ENCODE measurements around the gene SMC1B. TPM values are rescaled to one million over a fixed set of nuclear protein-coding genes. Genes with fewer than 3 reads are reported as not detected.
"Not testable (repeated sequence)": the region's sequence is repeated elsewhere in the genome, so short reads cannot be mapped to it uniquely, and the experiment has no call there.

Gene SMC1B
- polyA plus RNA-seq, 3 donors = not detected

DNA sequence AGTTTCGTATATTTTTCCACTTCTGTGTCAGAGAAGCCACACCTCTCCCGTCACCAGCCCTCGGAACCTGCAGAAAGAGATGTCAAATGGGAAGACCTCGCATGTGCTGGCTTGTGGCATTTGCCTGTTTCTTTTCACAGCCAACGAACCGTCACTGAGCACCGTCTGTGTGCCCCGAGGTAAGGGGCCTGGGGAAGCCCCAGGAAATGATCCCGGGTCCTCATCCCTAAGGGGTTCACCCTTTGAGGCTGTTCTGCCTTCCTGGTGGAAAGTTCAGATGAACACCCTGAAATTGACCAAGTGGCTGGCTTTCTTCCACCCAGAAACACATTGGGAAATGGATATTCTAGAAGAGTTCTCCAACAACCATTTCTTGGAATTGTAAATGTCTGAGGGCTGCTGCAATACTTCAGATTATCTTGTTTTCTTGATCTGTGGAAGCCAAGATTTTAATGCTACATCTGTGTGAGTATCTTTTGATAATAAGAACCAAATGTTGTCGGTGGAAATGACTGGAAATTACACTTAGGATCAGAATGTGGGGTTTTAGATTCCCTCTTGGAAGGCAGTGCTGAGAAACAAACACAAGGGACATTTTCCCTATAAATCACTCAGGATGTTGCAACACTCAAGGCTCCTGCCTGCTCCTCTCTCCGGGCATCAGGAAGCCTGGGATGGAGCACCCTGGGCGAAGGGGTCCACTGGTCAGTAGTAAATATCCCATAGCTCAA lies 37.7 kb upstream of the SMC1B start:
- Histone ChIP-seq H3K4me1 (ENCODE audit: control insufficient read depth in 1 of 2, insufficient read depth in 2 of 2, low read length in 2 of 2) (no peaks in the 10 kb centered on the region), H3K27ac (ENCODE audit: low read depth in 1 of 2, low read length in 2 of 2) (no peak overlapping the region), H3K4me2 (replicated peaks; ENCODE audit: extremely low read depth, low read length, poor library complexity, severe bottlenecking) (no peak overlapping the region), H3K27me3 (ENCODE audit: control insufficient read depth in 2 of 2, insufficient read depth in 2 of 2, low read length in 2 of 2) (no peaks in the 10 kb centered on the region), H3K4me3 (replicated peaks in 1 of 3; ENCODE audit: low read depth in 2 of 3, low read length in 3 of 3) (no peak overlapping the region), H3K9me3 (replicated peaks in 1 of 2; ENCODE audit: control insufficient read depth in 1 of 2, insufficient read depth in 1 of 2, low read length in 2 of 2) (no peaks in the 10 kb centered on the region), H3K36me3 (replicated peaks in 1 of 2; ENCODE audit: control insufficient read depth in 1 of 2, insufficient read depth in 2 of 2, low read length in 2 of 2) (no peaks in the 10 kb centered on the region), H3K9ac (ENCODE audit: insufficient read depth, low read length, poor library complexity, severe bottlenecking) (no peak overlapping the region), H4K20me1 (ENCODE audit: insufficient read depth, low read length) (no peaks in the 10 kb centered on the region), H2AFZ (ENCODE audit: insufficient read depth, low read depth, low read length, poor library complexity, severe bottlenecking) (no peak overlapping the region), H3K79me2 (ENCODE audit: insufficient read depth, low read length) (no peaks in the 10 kb centered on the region)
- Mint-ChIP-seq H3K27ac (no peak overlapping the region), H3K27me3 (ENCODE audit: low read depth in 3 of 3) (peaks cover 3 to 7% (median 7%) of the 10 kb centered on the region in 3 donors), H3K36me3 (no peaks in the 10 kb centered on the region), H3K4me3 (no peak overlapping the region), H3K9me3 (no peaks in the 10 kb centered on the region), H3K4me1 (no peaks in the 10 kb centered on the region)
- intact Hi-C loops (cut with micrococcal nuclease) = no loop called here
- whole genome bisulfite sequencing (ENCODE audit: insufficient coverage) = 88% methylated on average over 9 of the region's 12 CpGs
- TF ChIP-seq, protein P1, sequence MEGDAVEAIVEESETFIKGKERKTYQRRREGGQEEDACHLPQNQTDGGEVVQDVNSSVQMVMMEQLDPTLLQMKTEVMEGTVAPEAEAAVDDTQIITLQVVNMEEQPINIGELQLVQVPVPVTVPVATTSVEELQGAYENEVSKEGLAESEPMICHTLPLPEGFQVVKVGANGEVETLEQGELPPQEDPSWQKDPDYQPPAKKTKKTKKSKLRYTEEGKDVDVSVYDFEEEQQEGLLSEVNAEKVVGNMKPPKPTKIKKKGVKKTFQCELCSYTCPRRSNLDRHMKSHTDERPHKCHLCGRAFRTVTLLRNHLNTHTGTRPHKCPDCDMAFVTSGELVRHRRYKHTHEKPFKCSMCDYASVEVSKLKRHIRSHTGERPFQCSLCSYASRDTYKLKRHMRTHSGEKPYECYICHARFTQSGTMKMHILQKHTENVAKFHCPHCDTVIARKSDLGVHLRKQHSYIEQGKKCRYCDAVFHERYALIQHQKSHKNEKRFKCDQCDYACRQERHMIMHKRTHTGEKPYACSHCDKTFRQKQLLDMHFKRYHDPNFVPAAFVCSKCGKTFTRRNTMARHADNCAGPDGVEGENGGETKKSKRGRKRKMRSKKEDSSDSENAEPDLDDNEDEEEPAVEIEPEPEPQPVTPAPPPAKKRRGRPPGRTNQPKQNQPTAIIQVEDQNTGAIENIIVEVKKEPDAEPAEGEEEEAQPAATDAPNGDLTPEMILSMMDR (IDR thresholded peaks at IDR 0.05) = no peak
- no peak for DNase-seq

DNA sequence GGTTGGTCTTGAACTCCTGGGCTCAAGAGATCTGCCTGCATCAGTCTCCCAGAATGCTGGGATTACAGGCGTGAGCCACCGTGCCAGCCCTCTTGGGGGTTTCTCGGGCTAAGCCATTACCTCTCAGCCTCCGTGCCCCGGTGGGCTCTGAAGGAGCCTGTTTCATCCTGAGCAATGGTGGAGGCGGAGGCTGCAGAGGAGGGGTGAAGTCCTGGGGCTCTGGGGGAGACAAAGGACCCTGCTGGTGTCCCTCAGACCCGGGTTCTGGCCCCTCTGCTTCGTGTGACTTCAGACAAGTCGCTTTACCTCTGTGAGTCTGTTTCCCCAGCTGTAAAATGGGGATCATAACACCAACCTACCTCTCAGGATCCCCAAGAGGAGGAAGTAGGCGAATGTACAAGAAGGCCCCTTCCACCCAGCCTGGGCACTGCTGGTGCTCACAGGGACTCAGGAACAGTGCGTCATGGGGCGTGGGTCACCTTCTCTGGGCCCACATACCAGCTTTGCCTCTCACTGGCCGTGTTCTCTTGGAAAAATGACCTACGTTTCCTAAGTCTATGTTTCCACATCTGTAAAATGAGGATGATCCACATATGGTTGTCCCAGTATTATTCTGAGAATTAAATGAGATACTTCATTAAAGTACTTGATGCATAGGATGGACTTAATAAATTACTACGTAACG lies 36.8 kb upstream of the SMC1B start:
- no peaks in the 10 kb centered on the region for H3K79me2 ChIP-seq (ENCODE audit: insufficient read depth, low read length)
- Mint-ChIP-seq H3K4me3 (no peak overlapping the region), H3K9me3 (no peaks in the 10 kb centered on the region), H3K4me1 (no peaks in the 10 kb centered on the region), H3K36me3 (no peaks in the 10 kb centered on the region), H3K27ac (no peak overlapping the region), H3K27me3 (ENCODE audit: low read depth in 3 of 3) (peaks cover 3 to 7% (median 7%) of the 10 kb centered on the region in 3 donors)
- H3K27ac ChIP-seq (ENCODE audit: low read depth in 1 of 2, low read length in 2 of 2) = no peak overlapping the region
- H3K4me3 ChIP-seq (replicated peaks in 1 of 3; ENCODE audit: low read depth in 2 of 3, low read length in 3 of 3) = no peak overlapping the region
- H3K36me3 ChIP-seq (replicated peaks in 1 of 2; ENCODE audit: control insufficient read depth in 1 of 2, insufficient read depth in 2 of 2, low read length in 2 of 2) = no peaks in the 10 kb centered on the region
- intact Hi-C loops (cut with micrococcal nuclease) = no loop called here
- H2AFZ ChIP-seq (ENCODE audit: insufficient read depth, low read depth, low read length, poor library complexity, severe bottlenecking) = no peak overlapping the region
- DNase-seq = no peak
- TF ChIP-seq, protein P1 (IDR thresholded peaks at IDR 0.05) = no peak
- no peaks in the 10 kb centered on the region for H3K9me3 ChIP-seq (replicated peaks in 1 of 2; ENCODE audit: control insufficient read depth in 1 of 2, insufficient read depth in 1 of 2, low read length in 2 of 2)
- no peaks in the 10 kb centered on the region for H3K27me3 ChIP-seq (ENCODE audit: control insufficient read depth in 2 of 2, insufficient read depth in 2 of 2, low read length in 2 of 2)
- WGBS (ENCODE audit: insufficient coverage) = 96% methylated on average over 9 of the region's 16 CpGs
- no peaks in the 10 kb centered on the region for H3K4me1 ChIP-seq (ENCODE audit: control insufficient read depth in 1 of 2, insufficient read depth in 2 of 2, low read length in 2 of 2)
- H3K4me2 ChIP-seq (replicated peaks; ENCODE audit: extremely low read depth, low read length, poor library complexity, severe bottlenecking) = no peak overlapping the region
- H4K20me1 ChIP-seq (ENCODE audit: insufficient read depth, low read length) = no peaks in the 10 kb centered on the region
- H3K9ac ChIP-seq (ENCODE audit: insufficient read depth, low read length, poor library complexity, severe bottlenecking) = no peak overlapping the region

DNA sequence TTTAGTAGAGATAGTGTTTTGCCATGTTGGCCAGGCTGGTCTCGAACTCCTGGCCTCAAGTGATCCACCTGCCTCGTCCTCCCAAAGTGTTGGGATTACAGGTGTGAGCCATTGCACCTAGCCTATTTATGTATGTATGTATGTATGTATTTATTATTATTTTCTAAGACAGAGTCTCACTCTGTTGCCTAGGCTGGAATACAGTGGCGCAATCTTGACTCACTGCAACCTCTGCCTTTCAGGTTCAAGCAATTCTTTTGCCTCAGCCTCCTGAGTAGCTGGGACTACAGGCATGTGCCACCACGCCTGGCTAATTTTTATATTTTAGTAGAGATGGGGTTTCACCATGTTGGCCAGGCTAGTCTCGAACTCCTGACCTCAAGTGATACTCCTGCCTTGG lies 36.0 kb upstream of the SMC1B start:
- H3K36me3 Mint-ChIP-seq; H3K27ac Mint-ChIP-seq; H3K27me3 Mint-ChIP-seq (ENCODE audit: low read depth in 3 of 3): not testable (repeated sequence)

More for the DNA sequence above, 36.0 kb upstream of the SMC1B start:
- H3K9ac ChIP-seq (ENCODE audit: insufficient read depth, low read length, poor library complexity, severe bottlenecking); H4K20me1 ChIP-seq (ENCODE audit: insufficient read depth, low read length); H3K9me3 ChIP-seq (replicated peaks in 1 of 2; ENCODE audit: control insufficient read depth in 1 of 2, insufficient read depth in 1 of 2, low read length in 2 of 2); H3K36me3 ChIP-seq (replicated peaks in 1 of 2; ENCODE audit: control insufficient read depth in 1 of 2, insufficient read depth in 2 of 2, low read length in 2 of 2); H2AFZ ChIP-seq (ENCODE audit: insufficient read depth, low read depth, low read length, poor library complexity, severe bottlenecking); H3K4me3 ChIP-seq (replicated peaks in 1 of 3; ENCODE audit: low read depth in 2 of 3, low read length in 3 of 3); H3K79me2 ChIP-seq (ENCODE audit: insufficient read depth, low read length); H3K4me1 Mint-ChIP-seq; H3K9me3 Mint-ChIP-seq; H3K27me3 ChIP-seq (ENCODE audit: control insufficient read depth in 2 of 2, insufficient read depth in 2 of 2, low read length in 2 of 2); H3K27ac ChIP-seq (ENCODE audit: low read depth in 1 of 2, low read length in 2 of 2); H3K4me3 Mint-ChIP-seq; intact Hi-C loops (cut with micrococcal nuclease); H3K4me2 ChIP-seq (replicated peaks; ENCODE audit: extremely low read depth, low read length, poor library complexity, severe bottlenecking); DNase-seq; H3K4me1 ChIP-seq (ENCODE audit: control insufficient read depth in 1 of 2, insufficient read depth in 2 of 2, low read length in 2 of 2): not testable (repeated sequence)
- 100% methylated on average over 4 of the region's 5 CpGs for WGBS (ENCODE audit: insufficient coverage)

Data from CD14-positive monocyte (primary cell).